GM12878 (cell line): ENCODE data around the gene ZG16. TPM values are rescaled to one million over a fixed set of nuclear protein-coding genes. Genes with fewer than 3 reads are reported as not detected.

Source experiments
- ATAC-seq: fragments of 200-7000 bp; cut with Tn5 transposase; 3 replicates; pipeline ENCODE4 v1.9.1; 2020; ENCODE audit warnings: mild to moderate bottlenecking, moderate library complexity
- BruUV-seq: library from RNA; stranded (reverse); fragments of 400-500 nt; replicated peaks from 2 replicates; lab custom pipeline; 2021; lab: Mats Ljungman, UMichigan
- CTCF ChIA-PET: fragments of 300-600 bp; sonication (Branson Sonifier 250); formaldehyde crosslinking; extraction: SDS; loops from one replicate; lab custom pipeline; 2021; ENCODE audit warnings: inconsistent platforms; lab: Yijun Ruan, JAX
- POLR2A ChIA-PET: fragments of 350-600 bp; formaldehyde crosslinking; extraction: SDS; loops from one replicate; lab custom pipeline; 2021; ENCODE audit warnings: inconsistent platforms; lab: Charles Lee
- RAD21 ChIA-PET: fragments of 300-600 bp; sonication (Branson Sonifier 250); formaldehyde crosslinking; loops from one replicate; lab custom pipeline; 2023; ENCODE audit warnings: antibody characterized with exemption; ENCODE audit not compliant: unreplicated experiment; lab: Charles Lee
- SMC1A ChIA-PET: fragments of 300-600 bp; sonication (Branson Sonifier 250); formaldehyde crosslinking; loops from one replicate; lab custom pipeline; 2023; ENCODE audit not compliant: unreplicated experiment, uncharacterized antibody; lab: Charles Lee
- DNase-seq: peaks from one replicate; pipeline ENCODE4 v3.0.0-alpha.2; 2011; ENCODE audit warnings: low read depth, low spot score
- FAIRE-seq: peaks from 3 replicates; lab custom pipeline; 2011; peaks lifted over from hg19 to GRCh38; lab: Jason Lieb, UNC
- H2AFZ ChIP-seq: 2 replicates; pipeline ENCODE4 v1.6.0; 2011; ENCODE audit warnings: low read depth, low read length, control low read depth; ENCODE audit not compliant: control insufficient read depth
- H3K27ac ChIP-seq: 2 replicates; pipeline ENCODE4 v1.5.1; 2011; ENCODE audit warnings: control low read depth; ENCODE audit not compliant: control insufficient read depth, insufficient read depth
- H3K27me3 ChIP-seq, 2 experiments: replicated peaks in 1 of 2; 2 replicates each; pipeline versions ENCODE4 v1.6.0 to v1.6.1; 2011; ENCODE audit warnings: low read length in 1 of 2; ENCODE audit not compliant: control insufficient read depth in 2 of 2, insufficient read depth in 2 of 2
- H3K36me3 ChIP-seq, 2 experiments: 2 replicates each; pipeline ENCODE4 v1.5.1; 2011; ENCODE audit warnings: low read length in 1 of 2; ENCODE audit not compliant: control insufficient read depth in 2 of 2, insufficient read depth in 2 of 2
- H3K4me1 ChIP-seq: 2 replicates; pipeline ENCODE4 v1.6.1; 2011; ENCODE audit warnings: mild to moderate bottlenecking, low read length, moderate library complexity, mixed read lengths; ENCODE audit not compliant: control insufficient read depth, insufficient read depth
- H3K4me2 ChIP-seq: 2 replicates; pipeline ENCODE4 v1.6.0; 2011; ENCODE audit warnings: control low read depth; ENCODE audit not compliant: control insufficient read depth, insufficient read depth
- H3K4me3 ChIP-seq: fragments of 200-600 bp; sonication (generic); 2 replicates; pipeline ENCODE4 v1.5.1; 2016
- H3K79me2 ChIP-seq: 2 replicates; pipeline ENCODE4 v1.6.0; 2011; ENCODE audit warnings: low read length; ENCODE audit not compliant: control insufficient read depth, insufficient read depth
- H3K9ac ChIP-seq: 2 replicates; pipeline ENCODE4 v1.8.0; 2011; ENCODE audit warnings: low read length, control low read depth, mixed read lengths; ENCODE audit not compliant: control insufficient read depth, insufficient read depth
- H3K9me3 ChIP-seq: replicated peaks from 3 replicates; pipeline ENCODE4 v1.5.1; 2011; ENCODE audit warnings: mild to moderate bottlenecking, low read length; ENCODE audit not compliant: control insufficient read depth, insufficient read depth
- H4K20me1 ChIP-seq: 2 replicates; pipeline ENCODE4 v1.6.0; 2011; ENCODE audit not compliant: control insufficient read depth, insufficient read depth
- ATF7 ChIP-seq: fragments of 450-650 bp; IDR thresholded peaks from 2 replicates; pipeline ENCODE4 v1.6.1; 2016; ENCODE audit warnings: low read depth, mild to moderate bottlenecking
- CBX3 ChIP-seq: fragments of 200-600 bp; sonication (generic); IDR thresholded peaks from 2 replicates; pipeline ENCODE4 v1.6.1; 2016; ENCODE audit warnings: low read depth, borderline replicate concordance
- EED ChIP-seq: sonication (generic); IDR thresholded peaks from 2 replicates; pipeline ENCODE4 v1.6.1; 2016; ENCODE audit warnings: antibody characterized with exemption, low read depth
- EP300 ChIP-seq, 2 experiments: fragments of 150-350 bp in 1 of 2; IDR thresholded peaks; 2 replicates each; pipeline ENCODE4 v1.6.1; 2011 to 2012; ENCODE audit warnings: low read depth in 2 of 2, low read length in 2 of 2, borderline replicate concordance in 1 of 2, improper control_type of control experiment in 1 of 2, inconsistent platforms in 1 of 2; ENCODE audit not compliant: control insufficient read depth in 1 of 2
- ETV6 ChIP-seq, 2 experiments: fragments of 450-650 bp in 1 of 2; IDR thresholded peaks in 1 of 2; conservative IDR thresholded peaks in 1 of 2; 2 replicates each; pipeline ENCODE4 v1.6.1; 2014; ENCODE audit warnings: antibody characterized with exemption in 1 of 2, borderline replicate concordance in 1 of 2, low read depth in 1 of 2, mild to moderate bottlenecking in 1 of 2, moderate library complexity in 1 of 2
- IKZF1 ChIP-seq: fragments of 450-650 bp; conservative IDR thresholded peaks from 2 replicates; pipeline ENCODE4 v1.6.1; 2017; ENCODE audit warnings: antibody characterized with exemption, mild to moderate bottlenecking
- KDM1A ChIP-seq: fragments of 200-600 bp; sonication (generic); IDR thresholded peaks from 2 replicates; pipeline ENCODE4 v1.6.1; 2016; ENCODE audit warnings: borderline replicate concordance
- POLR2A ChIP-seq: IDR thresholded peaks from 2 replicates; pipeline ENCODE4 v1.6.1; 2011; ENCODE audit warnings: low read depth, mild to moderate bottlenecking, low read length
- ZNF592 ChIP-seq: fragments of 450-650 bp; IDR thresholded peaks from 2 replicates; pipeline ENCODE4 v1.6.1; 2017; ENCODE audit warnings: mild to moderate bottlenecking, moderate library complexity
- whole genome bisulfite sequencing: methylation state at CpG from one replicate; pipeline ENCODE4 v1.1.6; 2016; ENCODE audit warnings: low lambda C conversion rate; ENCODE audit not compliant: insufficient replicate concordance, insufficient coverage; ENCODE audit errors: missing lambda C conversion rate; 5-methylcytosine and 5-hydroxymethylcytosine counted together
- in situ Hi-C: fragments of 300-500 bp; cut with MboI; formaldehyde crosslinking; loops from 9 replicates; pipeline ENCODE4 v1.14.3; 2018; ENCODE audit warnings: mixed read lengths
- intact Hi-C: fragments of 100-400 bp; cut with micrococcal nuclease; formaldehyde crosslinking; loops from one replicate; pipeline ENCODE4 v1.14.2; 2022; ENCODE audit not compliant: unreplicated experiment
- polyA plus RNA-seq, 11 experiments: library from polyadenylated mRNA; depleted of rRNA in 4 of 11; unstranded in 6 of 11; stranded (reverse) in 5 of 11; fragments of >200 nt; fragmentation: Nextera tagmentation in 4 of 11; fragmentation: Illumina TruSeq in 1 of 11; extraction: Ambion mirVana in 4 of 11; extraction: Trizol in 1 of 11; gene quantifications; 1 replicate in 1 of 11; 2 replicates in 10 of 11; pipeline versions ENCODE4 v1.2.1 to v1.2.3, GENCODE V29; 2011 to 2016; ENCODE audit warnings: inconsistent platforms in 2 of 11, missing spikeins in 2 of 11, low read depth in 1 of 11
- total RNA-seq, 4 experiments: library from RNA; depleted of rRNA in 3 of 4; stranded (reverse); fragments of >200 nt in 3 of 4; fragmentation: Illumina TruSeq in 1 of 4; extraction: Trizol in 1 of 4; gene quantifications; 2 replicates each; pipeline versions ENCODE4 v1.2.1 to v1.2.3, GENCODE V29; 2013 to 2021

ZG16 gene
- total and polyA plus RNA-seq, 10 of the 15 experiments (the other 5 are each of a cell fraction or from before 2014, with no cell fraction given) = not detected

GRCh38 chr16:29809850-29810698, 32.0 kb downstream of the ZG16 start:
- peaks cover 28% of the 10 kb centered on the region for H3K79me2 ChIP-seq
- H3K9ac ChIP-seq = 0 out of 2 replicates have a peak overlapping the region, but pooled peaks have one; percentile 22
- H4K20me1 ChIP-seq = no peaks in the 10 kb centered on the region
- WGBS = 54% methylated on average over 23 of the region's 23 CpGs
- no TSS peak for BruUV-seq
- ATAC-seq = no peak
- no peaks in the 10 kb centered on the region for H3K27me3 ChIP-seq
- peaks cover 7 to 13% of the 10 kb centered on the region in 2 experiments; a peak in 2 of 4 replicates for H3K36me3 ChIP-seq
- DNase-seq = no peak
- ChIA-PET SMC1A (interaction anchor here (1.4 to 2.1 kb wide), 3 partner anchors 12 to 78 kb away, joined by 4 to 5 read pairs (median 4); no protein-coding TSS in a partner anchor), RAD21 (interaction anchor here (0.6 to 1.0 kb wide), 2 partner anchors 16 to 38 kb away, joined by 3 to 4 read pairs; no protein-coding TSS in a partner anchor), CTCF (interaction anchor here (0.6 to 1.1 kb wide), 3 partner anchors 10 to 222 kb away, joined by 3 to 4 read pairs (median 3); partner anchors contain the start of gene MVP), POLR2A (interaction anchor here (0.8 to 1.5 kb wide), 5 partner anchors 8 to 67 kb away, joined by 3 to 6 read pairs (median 4); partner anchors contain the start of genes KIF22 and MVP)
- intact Hi-C loops (loop anchor here (5.0 kb wide), 1 partner anchor 108 kb away; no protein-coding TSS in a partner anchor), in situ Hi-C loops (no loop called here)
- H3K4me3 ChIP-seq = peak overlapping the region; percentile 85; the same call in 1 of the 2 replicates
- H3K4me2 ChIP-seq = peak overlapping the region; percentile 99
- no peak for FAIRE-seq
- TF ChIP-seq ATF7 = no peak
- 0 out of 2 replicates have a peak, but pooled peaks have one; percentile 22 for TF ChIP-seq POLR2A
- TF ChIP-seq IKZF1 = peak; percentile 20; the same call in 1 of the 2 replicates
- H3K27ac ChIP-seq = peak overlapping the region; percentile 1; the same call in 1 of the 2 replicates
- no peak overlapping the region for H2AFZ ChIP-seq
- peaks cover 27% of the 10 kb centered on the region for H3K4me1 ChIP-seq
- H3K9me3 ChIP-seq = no peaks in the 10 kb centered on the region

- ChIA-PET CTCF (interaction anchor here (0.6 to 1.3 kb wide), 3 partner anchors 38 to 221 kb away, joined by 3 to 6 read pairs (median 3); no protein-coding TSS in a partner anchor), SMC1A (interaction anchor here (1.4 to 2.1 kb wide), 3 partner anchors 12 to 79 kb away, joined by 4 to 5 read pairs (median 4); no protein-coding TSS in a partner anchor), RAD21 (interaction anchor here (1.0 to 1.1 kb wide), 2 partner anchors 9 to 38 kb away, joined by 3 to 4 read pairs; partner anchors contain the start of gene MVP), POLR2A (interaction anchor here (0.5 to 1.5 kb wide), 6 partner anchors 8 to 67 kb away, joined by 3 to 6 read pairs (median 3); partner anchors contain the start of gene MVP)
- Histone ChIP-seq H3K27ac (no peak overlapping the region), H2AFZ (no peak overlapping the region), H4K20me1 (no peaks in the 10 kb centered on the region), H3K9me3 (no peaks in the 10 kb centered on the region), H3K27me3 (no peaks in the 10 kb centered on the region), H3K4me1 (peaks cover 30% of the 10 kb centered on the region), H3K4me3 (peak overlapping the region; percentile 85; the same call in 1 of the 2 replicates), H3K79me2 (peaks cover 27% of the 10 kb centered on the region), H3K4me2 (peak overlapping the region; percentile 99), H3K36me3 (peaks cover 7 to 13% of the 10 kb centered on the region in 2 experiments; a peak in 2 of 4 replicates), H3K9ac (no peak overlapping the region)
- TF ChIP-seq ZNF592 = no peak
- TF ChIP-seq CBX3 = no peak
- TF ChIP-seq EED = no peak
- no peak for TF ChIP-seq KDM1A
- no peak for TF ChIP-seq ETV6 (conservative IDR thresholded peaks at IDR 0.05 in 1 of 2, IDR thresholded peaks at IDR 0.05 in 1 of 2; ENCODE audit: borderline replicate concordance in 1 of 2, low read depth in 1 of 2)
- no peak for TF ChIP-seq EP300 (IDR thresholded peaks at IDR 0.05; ENCODE audit: borderline replicate concordance in 1 of 2, control insufficient read depth in 1 of 2, low read depth in 2 of 2, low read length in 2 of 2)
- no peak for DNase-seq
- in situ Hi-C loops = no loop called here
- WGBS = 63% methylated on average over 7 of the region's 9 CpGs
- BruUV-seq = TSS peak; percentile 89
- FAIRE-seq = no peak
- intact Hi-C loops = no loop called here
- ATAC-seq = no peak
These were observed 32.7 kb downstream of the ZG16 start for GRCh38 chr16:29810699-29811169.
